H1 (cell line): ENCODE measurements around the gene TRAPPC12. TPM values are rescaled to one million over a fixed set of nuclear protein-coding genes. Genes with fewer than 3 reads are reported as not detected.

Experiments
- CTCF ChIA-PET: fragments of 300-600 bp; sonication (Branson Sonifier 250); formaldehyde crosslinking; loops from one replicate; lab custom pipeline; 2021; ENCODE audit not compliant: partially characterized antibody; lab: Charles Lee
- POLR2A ChIA-PET: fragments of 300-600 bp; sonication (Branson Sonifier 250); formaldehyde crosslinking; loops from one replicate; lab custom pipeline; 2021; ENCODE audit warnings: inconsistent platforms; ENCODE audit not compliant: partially characterized antibody; lab: Charles Lee
- DNase-seq, 2 experiments: peaks; one replicate each; pipeline versions ENCODE4 v3.0.0 to v3.0.0-alpha.2; 2010 to 2022; ENCODE audit warnings: low spot score in 2 of 2, low read depth in 1 of 2, mixed read lengths in 1 of 2
- FAIRE-seq: peaks from 2 replicates; lab custom pipeline; 2011; peaks lifted over from hg19 to GRCh38; lab: Jason Lieb, UNC
- H2AFZ ChIP-seq: 2 replicates; pipeline ENCODE4 v1.8.1; 2012; ENCODE audit warnings: low read length, inconsistent platforms
- H2AK5ac ChIP-seq: 2 replicates; pipeline ENCODE4 v1.6.1; 2013; ENCODE audit warnings: low read depth, low read length
- H2BK120ac ChIP-seq: replicated peaks from 2 replicates; pipeline ENCODE3; 2013; ENCODE audit warnings: low read depth, low read length, inconsistent platforms
- H2BK12ac ChIP-seq: 2 replicates; pipeline ENCODE4 v1.6.1; 2013; ENCODE audit warnings: low read depth, low read length
- H2BK15ac ChIP-seq: 2 replicates; pipeline ENCODE4 v1.6.1; 2013; ENCODE audit warnings: low read length
- H2BK20ac ChIP-seq: 2 replicates; pipeline ENCODE4 v1.6.1; 2013; ENCODE audit warnings: low read length
- H2BK5ac ChIP-seq: 2 replicates; pipeline ENCODE4 v1.6.1; 2013; ENCODE audit warnings: low read depth, low read length
- H3K14ac ChIP-seq: 2 replicates; pipeline ENCODE4 v1.6.1; 2013; ENCODE audit warnings: inconsistent platforms; ENCODE audit not compliant: insufficient read length
- H3K18ac ChIP-seq: 2 replicates; pipeline ENCODE4 v1.6.1; 2013; ENCODE audit warnings: low read length; ENCODE audit errors: extremely low read depth
- H3K23ac ChIP-seq: 2 replicates; pipeline ENCODE4 v1.6.1; 2013; ENCODE audit warnings: inconsistent platforms; ENCODE audit not compliant: insufficient read length
- H3K23me2 ChIP-seq: 2 replicates; pipeline ENCODE4 v1.6.1; 2013; ENCODE audit warnings: low read depth, low read length
- H3K27ac ChIP-seq: 2 replicates; pipeline ENCODE4 v1.6.1; 2011; ENCODE audit warnings: low read depth, low read length, inconsistent platforms
- H3K27me3 ChIP-seq, 4 experiments: replicated peaks in 1 of 4; 1 replicate in 1 of 4; 2 replicates in 3 of 4; pipeline versions ENCODE4 v1.6.1 to v1.8.1; 2011 to 2013; ENCODE audit warnings: low read length in 3 of 4, mild to moderate bottlenecking in 3 of 4, inconsistent platforms in 2 of 4, mixed read lengths in 2 of 4, moderate library complexity in 1 of 4; ENCODE audit not compliant: control insufficient read depth in 3 of 4, insufficient read depth in 3 of 4; ENCODE audit errors: extremely low read depth in 1 of 4
- H3K36me3 ChIP-seq, 4 experiments: 2 replicates each; pipeline versions ENCODE4 v1.6.1 to v1.8.1; 2011 to 2013; ENCODE audit warnings: mild to moderate bottlenecking in 4 of 4, low read length in 3 of 4, moderate library complexity in 2 of 4, control low read depth in 1 of 4, inconsistent platforms in 1 of 4; ENCODE audit not compliant: insufficient read depth in 4 of 4, control insufficient read depth in 2 of 4
- H3K4ac ChIP-seq: replicated peaks from 2 replicates; pipeline ENCODE3; 2013; ENCODE audit warnings: low read length, low read depth, mixed read lengths, inconsistent platforms; ENCODE audit not compliant: insufficient read length
- H3K4me1 ChIP-seq, 4 experiments: replicated peaks in 1 of 4; 1 replicate in 1 of 4; 2 replicates in 3 of 4; pipeline versions ENCODE4 v1.6.1 to v1.8.1; 2011 to 2013; ENCODE audit warnings: low read length in 3 of 4, inconsistent platforms in 2 of 4, mixed read lengths in 1 of 4; ENCODE audit not compliant: insufficient read depth in 4 of 4, control insufficient read depth in 3 of 4
- H3K4me2 ChIP-seq, 2 experiments: 2 replicates each; pipeline versions ENCODE4 v1.6.1 to v1.8.1; 2011 to 2013; ENCODE audit warnings: low read depth in 2 of 2, low read length in 2 of 2, control low read depth in 1 of 2, inconsistent platforms in 1 of 2, mild to moderate bottlenecking in 1 of 2; ENCODE audit not compliant: insufficient read depth in 1 of 2
- H3K4me3 ChIP-seq, 4 experiments: fragments of 200-600, 300-600 bp in 1 of 4; sonication (generic), shearing (Covaris generic), sonication (Bioruptor Twin) in 1 of 4; 2 replicates each; pipeline versions ENCODE4 v1.5.1 to v1.8.1; 2011 to 2016; ENCODE audit warnings: low read length in 4 of 4, low read depth in 3 of 4, control low read depth in 2 of 4, inconsistent platforms in 2 of 4, mild to moderate bottlenecking in 2 of 4, mixed read lengths in 1 of 4, moderate library complexity in 1 of 4; ENCODE audit not compliant: insufficient read depth in 2 of 4; ENCODE audit errors: extremely low read depth in 1 of 4
- H3K56ac ChIP-seq: replicated peaks from 2 replicates; pipeline ENCODE3; 2013; ENCODE audit warnings: low read depth, mild to moderate bottlenecking, mixed read lengths, low read length, inconsistent platforms; ENCODE audit not compliant: insufficient read length
- H3K79me1 ChIP-seq: 2 replicates; pipeline ENCODE4 v1.6.1; 2013; ENCODE audit warnings: low read depth, low read length, control low read depth
- H3K79me2 ChIP-seq, 2 experiments: 2 replicates each; pipeline versions ENCODE4 v1.6.1 to v1.8.1; 2012 to 2013; ENCODE audit warnings: low read length in 2 of 2, mild to moderate bottlenecking in 2 of 2, inconsistent platforms in 1 of 2; ENCODE audit not compliant: insufficient read depth in 2 of 2, control insufficient read depth in 1 of 2
- H3K9ac ChIP-seq, 4 experiments: replicated peaks in 1 of 4; 1 replicate in 1 of 4; 2 replicates in 3 of 4; pipeline versions ENCODE4 v1.6.1 to v1.8.1; 2011 to 2013; ENCODE audit warnings: low read depth in 3 of 4, low read length in 3 of 4, control low read depth in 2 of 4, mild to moderate bottlenecking in 2 of 4, moderate library complexity in 2 of 4, inconsistent platforms in 1 of 4; ENCODE audit errors: extremely low read depth in 1 of 4
- H3K9me3 ChIP-seq, 2 experiments: 2 replicates each; pipeline versions ENCODE4 v1.6.1 to v1.8.1; 2012 to 2013; ENCODE audit warnings: mild to moderate bottlenecking in 2 of 2, moderate library complexity in 2 of 2, control low read depth in 1 of 2, inconsistent platforms in 1 of 2, low read depth in 1 of 2, low read length in 1 of 2, mixed read lengths in 1 of 2; ENCODE audit not compliant: insufficient read depth in 2 of 2
- H4K20me1 ChIP-seq, 2 experiments: replicated peaks in 1 of 2; 2 replicates each; pipeline versions ENCODE3 to v1.8.1; 2011 to 2013; ENCODE audit warnings: inconsistent platforms in 2 of 2, low read length in 2 of 2, mild to moderate bottlenecking in 1 of 2; ENCODE audit not compliant: insufficient read depth in 2 of 2, control insufficient read depth in 1 of 2
- H4K5ac ChIP-seq: 2 replicates; pipeline ENCODE4 v1.6.1; 2013; ENCODE audit warnings: low read length, low read depth, mixed read lengths, inconsistent platforms; ENCODE audit not compliant: insufficient read length
- H4K8ac ChIP-seq: 2 replicates; pipeline ENCODE4 v1.8.0; 2013; ENCODE audit warnings: mild to moderate bottlenecking, moderate library complexity, low read length, inconsistent platforms; ENCODE audit not compliant: insufficient read depth; ENCODE audit errors: extremely low read depth
- H4K91ac ChIP-seq: replicated peaks from 2 replicates; pipeline ENCODE3; 2013; ENCODE audit warnings: low read length, mixed read lengths, inconsistent platforms; ENCODE audit not compliant: insufficient read length
- BCL11A ChIP-seq, 2 experiments: IDR thresholded peaks; one replicate each; pipeline ENCODE4 v1.6.1; 2011; ENCODE audit warnings: low read depth in 2 of 2, low read length in 2 of 2, mild to moderate bottlenecking in 2 of 2
- CBX5 ChIP-seq: fragments of 300-800, 300-1000 bp; sonication (generic); IDR thresholded peaks from 2 replicates; pipeline ENCODE4 v1.7.1; 2016; ENCODE audit warnings: antibody characterized with exemption, low read length, low read depth
- EZH2 ChIP-seq: fragments of 200-600 bp; sonication (generic); IDR thresholded peaks from 2 replicates; pipeline ENCODE4 v1.7.1; 2012; ENCODE audit warnings: low read depth, mild to moderate bottlenecking, moderate library complexity, low read length, inconsistent platforms; ENCODE audit not compliant: severe bottlenecking
- KDM1A ChIP-seq: fragments of 200-600, 300-600 bp; sonication (generic); IDR thresholded peaks from 2 replicates; pipeline ENCODE4 v1.7.1; 2016; ENCODE audit warnings: mild to moderate bottlenecking, low read length, borderline replicate concordance
- KDM4A ChIP-seq: IDR thresholded peaks from one replicate; pipeline ENCODE4 v1.7.1; 2012; ENCODE audit warnings: low read depth, mild to moderate bottlenecking, moderate library complexity, low read length, inconsistent platforms; ENCODE audit not compliant: severe bottlenecking
- MAFK ChIP-seq: IDR thresholded peaks from 2 replicates; pipeline ENCODE4 v1.6.1; 2012; ENCODE audit warnings: low read depth, mild to moderate bottlenecking, improper control_type of control experiment, low read length
- RAD21 ChIP-seq, 2 experiments: IDR thresholded peaks in 1 of 2; conservative IDR thresholded peaks in 1 of 2; 2 replicates each; pipeline ENCODE4 v1.6.1; 2011; ENCODE audit warnings: low read depth in 2 of 2, low read length in 2 of 2, improper control_type of control experiment in 1 of 2, inconsistent platforms in 1 of 2, mild to moderate bottlenecking in 1 of 2, moderate library complexity in 1 of 2
- SIRT6 ChIP-seq: IDR thresholded peaks from one replicate; pipeline ENCODE4 v1.7.1; 2012; ENCODE audit warnings: low read length, inconsistent platforms
- SP1 ChIP-seq: IDR thresholded peaks from 2 replicates; pipeline ENCODE4 v1.6.1; 2011; ENCODE audit warnings: low read depth, low read length
- TEAD4 ChIP-seq: IDR thresholded peaks from 2 replicates; pipeline ENCODE4 v1.6.1; 2012; ENCODE audit warnings: low read depth, low read length, inconsistent platforms, mixed read lengths
- WGBS, 2 experiments: shearing (Covaris generic) in 1 of 2; methylation state at CpG; one replicate each; pipeline versions ENCODE4 v1.1.6 to v1.1.7; 2013 to 2015; ENCODE audit warnings: low lambda C conversion rate in 2 of 2, mixed read lengths in 2 of 2, inconsistent platforms in 1 of 2, low coverage in 1 of 2, missing lambda C conversion rate in 1 of 2; ENCODE audit not compliant: insufficient replicate concordance in 2 of 2, insufficient coverage in 1 of 2, insufficient read length in 1 of 2; ENCODE audit errors: extremely low coverage in 1 of 2, missing lambda C conversion rate in 1 of 2; 5-methylcytosine and 5-hydroxymethylcytosine counted together
- polyA plus RNA-seq, 7 experiments: library from polyadenylated mRNA; depleted of rRNA in 3 of 7; stranded (reverse) in 5 of 7; unstranded in 2 of 7; fragments of >200 nt in 5 of 7; fragments of 200-250 nt in 2 of 7; gene quantifications; 1 replicate in 5 of 7; 2 replicates in 1 of 7; 4 replicates in 1 of 7; pipeline versions ENCODE4 v1.2.1 to v1.2.3, GENCODE V29; 2011 to 2013; ENCODE audit warnings: missing spikeins in 2 of 7, mixed read lengths in 2 of 7
- total RNA-seq: library from RNA; stranded (reverse); fragmentation: NEBNext Ultra II Directional; extraction: Animal tissue kit (Norgen Biotek cat#: 25700); gene quantifications from 2 replicates; pipeline ENCODE4 v1.2.1, GENCODE V29; 2021
- TF ChIP-seq, protein P1 (sequence below), 3 experiments: IDR thresholded peaks; 1 replicate in 2 of 3; 2 replicates in 1 of 3; pipeline versions ENCODE4 v1.5.1 to v1.6.1; 2011; ENCODE audit warnings: low read length in 3 of 3, mild to moderate bottlenecking in 3 of 3, inconsistent platforms in 2 of 3, low read depth in 1 of 3, moderate library complexity in 1 of 3; ENCODE audit not compliant: insufficient read depth in 1 of 3; ENCODE audit errors: control extremely low read depth in 1 of 3

The TRAPPC12 gene
- total and polyA plus RNA-seq, 2 of the 8 experiments (the other 6 are each of a cell fraction or from before 2014, with no cell fraction given) = 35.0 to 67.3 TPM

DNA sequence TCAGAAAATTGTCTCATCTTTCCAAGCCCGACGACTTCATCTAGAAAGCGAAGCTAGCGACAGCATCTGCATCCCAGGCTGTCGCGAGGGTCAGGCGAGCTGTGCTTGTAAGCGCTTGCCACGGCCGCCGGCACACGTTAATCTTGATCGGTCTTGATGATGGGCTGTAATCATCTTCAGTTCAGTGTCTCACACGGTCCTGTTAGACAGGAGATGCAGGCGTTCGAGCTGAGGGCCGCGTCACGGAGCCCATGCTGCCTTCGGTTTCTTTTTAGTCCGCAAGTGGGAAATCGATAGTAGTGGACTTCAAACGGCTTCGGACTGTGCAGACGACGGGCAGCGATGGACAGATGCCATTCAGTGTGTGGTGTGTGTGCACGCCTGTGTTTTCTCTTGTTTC is 96.3 kb downstream of the TRAPPC12 start:
- FAIRE-seq (no peak), DNase-seq (no peak)
- Histone ChIP-seq H3K4me3 (no peak overlapping the region), H2BK15ac (no peak overlapping the region), H4K8ac (no peak overlapping the region; the same call in 1 of the 2 replicates), H3K23ac (no peak overlapping the region), H3K27me3 (no peaks in the 10 kb centered on the region), H2AFZ (no peak overlapping the region), H3K56ac (no peak overlapping the region), H2BK5ac (no peak overlapping the region), H2BK20ac (no peak overlapping the region), H3K14ac (no peak overlapping the region), H3K9me3 (no peaks in the 10 kb centered on the region), H3K4me2 (no peak overlapping the region), H3K18ac (no peak overlapping the region), H3K27ac (no peak overlapping the region), H3K9ac (peak overlapping the region in 2 of 4 experiments; percentile 15 to 28; a peak in 2 of 7 replicates), H3K79me1 (no peaks in the 10 kb centered on the region), H3K23me2 (no peaks in the 10 kb centered on the region), H4K5ac (no peak overlapping the region), H3K36me3 (peaks cover 0 to 22% (median 0%) of the 10 kb centered on the region in 4 experiments; a peak in 3 of 8 replicates), H4K20me1 (peaks cover 0 to 2% of the 10 kb centered on the region in 2 experiments), H2BK12ac (no peak overlapping the region), H3K79me2 (no peaks in the 10 kb centered on the region), H2AK5ac (no peak overlapping the region), H4K91ac (no peak overlapping the region), H3K4ac (no peak overlapping the region), H2BK120ac (no peak overlapping the region), H3K4me1 (peaks cover 0 to 2% (median 0%) of the 10 kb centered on the region in 4 experiments; a peak in 1 of 7 replicates)
- ChIA-PET CTCF (interaction anchor here (1.0 to 15.8 kb wide), 4 partner anchors 13 to 174 kb away, joined by 3 to 152 read pairs (median 6); no protein-coding TSS in a partner anchor), POLR2A (interaction anchor here (0.5 kb wide), 1 partner anchor 51 kb away, joined by 3 read pairs; no protein-coding TSS in a partner anchor)
- WGBS, 2 experiments = 95% methylated on average over 28 of the region's 28 CpGs; no CpG with 5 or more reads in 1 of the 2 experiments
- TF ChIP-seq SIRT6 = no peak
- no peak for TF ChIP-seq CBX5
- TF ChIP-seq BCL11A (IDR thresholded peaks at IDR 0.05; ENCODE audit: low read depth in 2 of 2, low read length in 2 of 2) = no peak
- TF ChIP-seq KDM4A = no peak
- TF ChIP-seq EZH2 = no peak
- no peak for TF ChIP-seq MAFK
- TF ChIP-seq, protein P1, sequence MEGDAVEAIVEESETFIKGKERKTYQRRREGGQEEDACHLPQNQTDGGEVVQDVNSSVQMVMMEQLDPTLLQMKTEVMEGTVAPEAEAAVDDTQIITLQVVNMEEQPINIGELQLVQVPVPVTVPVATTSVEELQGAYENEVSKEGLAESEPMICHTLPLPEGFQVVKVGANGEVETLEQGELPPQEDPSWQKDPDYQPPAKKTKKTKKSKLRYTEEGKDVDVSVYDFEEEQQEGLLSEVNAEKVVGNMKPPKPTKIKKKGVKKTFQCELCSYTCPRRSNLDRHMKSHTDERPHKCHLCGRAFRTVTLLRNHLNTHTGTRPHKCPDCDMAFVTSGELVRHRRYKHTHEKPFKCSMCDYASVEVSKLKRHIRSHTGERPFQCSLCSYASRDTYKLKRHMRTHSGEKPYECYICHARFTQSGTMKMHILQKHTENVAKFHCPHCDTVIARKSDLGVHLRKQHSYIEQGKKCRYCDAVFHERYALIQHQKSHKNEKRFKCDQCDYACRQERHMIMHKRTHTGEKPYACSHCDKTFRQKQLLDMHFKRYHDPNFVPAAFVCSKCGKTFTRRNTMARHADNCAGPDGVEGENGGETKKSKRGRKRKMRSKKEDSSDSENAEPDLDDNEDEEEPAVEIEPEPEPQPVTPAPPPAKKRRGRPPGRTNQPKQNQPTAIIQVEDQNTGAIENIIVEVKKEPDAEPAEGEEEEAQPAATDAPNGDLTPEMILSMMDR (IDR thresholded peaks at IDR 0.05; ENCODE audit: control extremely low read depth in 1 of 3, insufficient read depth in 1 of 3, low read depth in 1 of 3, low read length in 3 of 3) = no peak
- no peak for TF ChIP-seq RAD21 (IDR thresholded peaks at IDR 0.05 in 1 of 2, conservative IDR thresholded peaks at IDR 0.05 in 1 of 2; ENCODE audit: low read depth in 2 of 2, low read length in 2 of 2)
- TF ChIP-seq KDM1A = no peak
- no peak for TF ChIP-seq TEAD4
- TF ChIP-seq SP1 = no peak
